Left lung (tissue), 14 donors: ENCODE measurements around the gene ZNF710. TPM values are rescaled to one million over a fixed set of nuclear protein-coding genes. Genes with fewer than 3 reads are reported as not detected.
"Not testable (repeated sequence)": the region's sequence is repeated elsewhere in the genome, so short reads cannot be mapped to it uniquely, and the experiment has no call there.

Source experiments
- ATAC-seq: fragments of 200-7000 bp; cut with Tn5 transposase; one replicate; pipeline ENCODE4 v1.9.1; 2020; ENCODE audit warnings: moderate library complexity
- DNase-seq, 4 donors: peaks; one replicate each; pipeline ENCODE4 v3.0.0-alpha.2; 2013 to 2020
- H3K27ac ChIP-seq, 2 donors: fragments of 200-600 bp; sonication (generic) in 1 of 2; one replicate each; pipeline versions ENCODE4 v1.5.0 to v1.8.0; 2020 to 2021
- H3K27me3 ChIP-seq, 2 donors: fragments of 200-600 bp; sonication (generic) in 1 of 2; one replicate each; pipeline versions ENCODE4 v1.5.0 to v1.8.0; 2020 to 2021
- H3K36me3 ChIP-seq, 2 donors: fragments of 200-600 bp; sonication (generic) in 1 of 2; one replicate each; pipeline versions ENCODE4 v1.5.0 to v1.8.0; 2020 to 2021
- H3K4me1 ChIP-seq, 2 donors: fragments of 200-600 bp; one replicate each; pipeline ENCODE4 v1.8.0; 2021
- H3K4me3 ChIP-seq, 2 donors: fragments of 200-600 bp; sonication (generic) in 1 of 2; one replicate each; pipeline versions ENCODE4 v1.5.0 to v1.8.0; 2020 to 2021; ENCODE audit warnings: mild to moderate bottlenecking in 1 of 2
- H3K9me3 ChIP-seq, 2 donors: fragments of 200-600 bp; sonication (generic) in 1 of 2; one replicate each; pipeline versions ENCODE4 v1.5.0 to v1.8.0; 2020 to 2021
- intact Hi-C, 2 donors: fragments of 100-400 bp; cut with DNase I; formaldehyde crosslinking; loops; one replicate each; pipeline versions ENCODE4 v1.11.2 to v1.14.2; 2022
- long read RNA-seq, 12 donors: library from polyadenylated mRNA in 2 of 12; unstranded in 2 of 12; transcript quantifications; one replicate each; pipeline ENCODE4 v2.0.0 and lab custom pipeline, GENCODE V29; 2019 to 2026
- polyA plus RNA-seq, 6 donors: library from polyadenylated mRNA; unstranded; fragments of 120-200 nt; gene quantifications; one replicate each; pipeline ENCODE4 v1.2.1, GENCODE V29; 2013; ENCODE audit not compliant: insufficient read length in 6 of 6
- total RNA-seq, 2 donors: library from RNA; stranded (reverse); fragmentation: NEBNext Ultra II Directional; extraction: Animal tissue kit (Norgen Biotek cat#: 25700); gene quantifications; one replicate each; pipeline ENCODE4 v1.2.1, GENCODE V29; 2021
- TF ChIP-seq, protein P1 (sequence below), 2 donors: fragments of 200-600 bp; sonication (generic) in 1 of 2; IDR thresholded peaks; one replicate each; pipeline versions ENCODE4 v1.5.0 to v1.8.0; 2021; ENCODE audit warnings: antibody characterized with exemption in 2 of 2
- donor health status: DM: no; HTN: yes; CAD: no.
- donor health status: DM: no; HTN: no; CAD: no.

ZNF710 gene, protein sequence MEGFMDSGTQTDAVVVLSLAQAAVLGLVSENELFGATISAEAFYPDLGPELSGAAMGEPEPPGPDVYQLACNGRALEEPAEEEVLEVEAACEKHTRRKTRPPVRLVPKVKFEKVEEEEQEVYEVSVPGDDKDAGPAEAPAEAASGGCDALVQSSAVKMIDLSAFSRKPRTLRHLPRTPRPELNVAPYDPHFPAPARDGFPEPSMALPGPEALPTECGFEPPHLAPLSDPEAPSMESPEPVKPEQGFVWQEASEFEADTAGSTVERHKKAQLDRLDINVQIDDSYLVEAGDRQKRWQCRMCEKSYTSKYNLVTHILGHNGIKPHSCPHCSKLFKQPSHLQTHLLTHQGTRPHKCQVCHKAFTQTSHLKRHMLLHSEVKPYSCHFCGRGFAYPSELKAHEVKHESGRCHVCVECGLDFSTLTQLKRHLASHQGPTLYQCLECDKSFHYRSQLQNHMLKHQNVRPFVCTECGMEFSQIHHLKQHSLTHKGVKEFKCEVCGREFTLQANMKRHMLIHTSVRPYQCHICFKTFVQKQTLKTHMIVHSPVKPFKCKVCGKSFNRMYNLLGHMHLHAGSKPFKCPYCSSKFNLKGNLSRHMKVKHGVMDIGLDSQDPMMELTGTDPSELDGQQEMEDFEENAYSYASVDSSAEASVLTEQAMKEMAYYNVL
- total RNA-seq (10 to 100 TPM; 46.2 to 53.7 TPM), polyA plus RNA-seq (10 to 100 TPM; 27.9 to 43.9 (median 33.6) TPM)
- long read RNA-seq, donor 1, full-length matches to known transcripts, result 3 of 272 reads
- long read RNA-seq, donor 1, partial matches to known transcripts, result 269 of 272 reads
- long read RNA-seq, donor 1, other reads (novel, unspliced or antisense), result 0 of 272 reads
- long read RNA-seq, donor 2, full-length matches to known transcripts, result 7 of 206 reads
- long read RNA-seq, donor 2, partial matches to known transcripts, result 102 of 206 reads
- long read RNA-seq, donor 2, other reads (novel, unspliced or antisense), result 97 of 206 reads
- long read RNA-seq, donor 3, full-length matches to known transcripts, result 2 of 155 reads
- long read RNA-seq, donor 3, partial matches to known transcripts, result 153 of 155 reads
- long read RNA-seq, donor 3, other reads (novel, unspliced or antisense), result 0 of 155 reads
- long read RNA-seq, donor 4, partial matches to known transcripts, result 1 of 2 reads
- long read RNA-seq, donor 4, other reads (novel, unspliced or antisense), result 1 of 2 reads
- long read RNA-seq, donor 5, partial matches to known transcripts, result 40 of 127 reads
- long read RNA-seq, donor 5, other reads (novel, unspliced or antisense), result 85 of 127 reads
- long read RNA-seq, donor 6, full-length matches to known transcripts, result 6 of 89 reads
- long read RNA-seq, donor 6, partial matches to known transcripts, result 83 of 89 reads
- long read RNA-seq, donor 6, other reads (novel, unspliced or antisense), result 0 of 89 reads
- long read RNA-seq, donor 7, full-length matches to known transcripts, result 1 of 9 reads
- long read RNA-seq, donor 7, partial matches to known transcripts, result 8 of 9 reads
- long read RNA-seq, donor 7, other reads (novel, unspliced or antisense), result 0 of 9 reads
- long read RNA-seq, donor 8, full-length matches to known transcripts, result 7 of 165 reads
- long read RNA-seq, donor 8, partial matches to known transcripts, result 81 of 165 reads
- long read RNA-seq, donor 8, other reads (novel, unspliced or antisense), result 77 of 165 reads
- long read RNA-seq, donor 9, result 0 reads
- long read RNA-seq, donor 10, result 0 reads
- long read RNA-seq, donor 11, result 0 reads
- long read RNA-seq, donor 12, full-length matches to known transcripts, result 4 of 4 reads
- long read RNA-seq, donor 12, partial matches to known transcripts, result 0 of 4 reads
- long read RNA-seq, donor 12, other reads (novel, unspliced or antisense), result 0 of 4 reads

GRCh38 chr15:90001062-90001682 is at the start of gene ZNF710:
ZNF710 (plus strand) TSS chr15:90001324; CDS start chr15:90067138, 65,814 bp downstream.
- peak; percentile 0 for ATAC-seq
- Histone ChIP-seq H3K4me1 (peaks cover 30 to 68% of the 10 kb centered on the region in 2 donors), H3K27ac (peak within 1 kb of the TSS; percentile 95 to 96), H3K9me3 (no peaks in the 10 kb centered on the region), H3K4me3 (peak within 1 kb of the TSS; percentile 68 to 71), H3K27me3 (no peaks in the 10 kb centered on the region), H3K36me3 (peaks cover 0 to 4% of the 10 kb centered on the region in 2 donors)
- intact Hi-C loops, result no loop called here
- TF ChIP-seq, protein P1, sequence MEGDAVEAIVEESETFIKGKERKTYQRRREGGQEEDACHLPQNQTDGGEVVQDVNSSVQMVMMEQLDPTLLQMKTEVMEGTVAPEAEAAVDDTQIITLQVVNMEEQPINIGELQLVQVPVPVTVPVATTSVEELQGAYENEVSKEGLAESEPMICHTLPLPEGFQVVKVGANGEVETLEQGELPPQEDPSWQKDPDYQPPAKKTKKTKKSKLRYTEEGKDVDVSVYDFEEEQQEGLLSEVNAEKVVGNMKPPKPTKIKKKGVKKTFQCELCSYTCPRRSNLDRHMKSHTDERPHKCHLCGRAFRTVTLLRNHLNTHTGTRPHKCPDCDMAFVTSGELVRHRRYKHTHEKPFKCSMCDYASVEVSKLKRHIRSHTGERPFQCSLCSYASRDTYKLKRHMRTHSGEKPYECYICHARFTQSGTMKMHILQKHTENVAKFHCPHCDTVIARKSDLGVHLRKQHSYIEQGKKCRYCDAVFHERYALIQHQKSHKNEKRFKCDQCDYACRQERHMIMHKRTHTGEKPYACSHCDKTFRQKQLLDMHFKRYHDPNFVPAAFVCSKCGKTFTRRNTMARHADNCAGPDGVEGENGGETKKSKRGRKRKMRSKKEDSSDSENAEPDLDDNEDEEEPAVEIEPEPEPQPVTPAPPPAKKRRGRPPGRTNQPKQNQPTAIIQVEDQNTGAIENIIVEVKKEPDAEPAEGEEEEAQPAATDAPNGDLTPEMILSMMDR (IDR thresholded peaks at IDR 0.05), result no peak
- DNase-seq, result peak; percentile 53 to 84 (median 77)

DNA sequence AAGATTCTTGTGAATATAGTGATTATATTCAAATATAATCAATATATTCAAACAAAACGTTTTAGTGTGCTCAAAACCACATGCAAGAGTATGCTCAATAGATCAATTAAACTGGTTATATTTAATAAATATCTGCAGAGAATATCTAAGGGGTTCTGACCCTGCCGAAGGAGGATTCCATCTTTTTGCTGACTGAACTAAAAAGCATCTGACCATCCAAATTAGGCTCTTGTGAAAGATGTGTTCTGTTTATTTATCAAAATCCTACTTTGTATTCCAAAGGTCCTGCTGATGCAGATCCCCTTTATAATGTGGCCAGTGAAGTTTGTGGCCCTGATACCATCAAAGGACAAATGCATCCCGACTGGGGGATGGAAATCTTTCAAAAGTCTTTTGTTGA is 46.6 kb upstream of the ZNF710 start:
- Histone ChIP-seq H3K9me3 (no peaks in the 10 kb centered on the region), H3K4me3 (no peak overlapping the region), H3K27me3 (no peaks in the 10 kb centered on the region), H3K36me3 (no peaks in the 10 kb centered on the region), H3K27ac (no peak overlapping the region), H3K4me1 (no peaks in the 10 kb centered on the region)
- no peak for ATAC-seq
- DNase-seq, result no peak
- intact Hi-C loops, result no loop called here
- TF ChIP-seq, protein P1 (IDR thresholded peaks at IDR 0.05), result no peak

- DNase-seq, H3K4me1 ChIP-seq, H3K27me3 ChIP-seq, H3K9me3 ChIP-seq, H3K36me3 ChIP-seq, ATAC-seq, intact Hi-C loops, H3K4me3 ChIP-seq, H3K27ac ChIP-seq: not testable (repeated sequence)
Observed at GRCh38 chr15:89955449-89955998, 45.6 kb upstream of the ZNF710 start.

GRCh38 chr15:89958107-89958805 is 42.9 kb upstream of the ZNF710 start:
- intact Hi-C loops, result no loop called here
- peak; percentile 18 for ATAC-seq

More at GRCh38 chr15:89958107-89958805, 42.9 kb upstream of the ZNF710 start:
- Histone ChIP-seq H3K27me3 (no peaks in the 10 kb centered on the region), H3K4me1 (peaks cover 0 to 6% of the 10 kb centered on the region in 2 donors), H3K4me3 (no peak overlapping the region), H3K36me3 (no peaks in the 10 kb centered on the region), H3K9me3 (no peaks in the 10 kb centered on the region), H3K27ac (no peak overlapping the region)
- TF ChIP-seq, protein P1 (IDR thresholded peaks at IDR 0.05), result no peak
- no peak for DNase-seq
